Natural killer cell (primary cell): ENCODE measurements around the gene RIMKLA. TPM values are rescaled to one million over a fixed set of nuclear protein-coding genes. Genes with fewer than 3 reads are reported as not detected.

Experiments
- ATAC-seq, 3 donors: fragments of 150-1000 bp in 2 of 3; fragments of 200-7000 bp in 1 of 3; cut with Tn5 transposase; 1 replicate in 1 of 3; 2 replicates in 2 of 3; pipeline ENCODE4 v1.10.0; 2021; ENCODE audit warnings: mild to moderate bottlenecking in 2 of 3, moderate library complexity in 2 of 3
- DNase-seq, 2 donors: peaks; one replicate each; pipeline versions ENCODE4 v3.0.0 to v3.0.0-alpha.2; 2013 to 2021; ENCODE audit warnings: mixed read lengths in 1 of 2
- H3K27ac ChIP-seq: one replicate; pipeline ENCODE4 v1.5.1; 2013; ENCODE audit warnings: mild to moderate bottlenecking, low read length
- H3K27me3 ChIP-seq: one replicate; pipeline ENCODE4 v1.6.1; 2013; ENCODE audit warnings: low read length; ENCODE audit not compliant: control insufficient read depth, insufficient read depth
- H3K36me3 ChIP-seq: one replicate; pipeline ENCODE4 v1.6.1; 2013; ENCODE audit warnings: low read length; ENCODE audit not compliant: control insufficient read depth, insufficient read depth
- H3K4me1 ChIP-seq: one replicate; pipeline ENCODE4 v1.6.1; 2013; ENCODE audit warnings: low read length; ENCODE audit not compliant: control insufficient read depth, insufficient read depth
- H3K4me3 ChIP-seq: one replicate; pipeline ENCODE4 v1.5.1; 2013; ENCODE audit warnings: low read length
- H3K9me3 ChIP-seq: one replicate; pipeline ENCODE4 v1.6.1; 2013; ENCODE audit warnings: low read length; ENCODE audit not compliant: control insufficient read depth, insufficient read depth
- H3K27ac Mint-ChIP-seq, 2 donors: one replicate each; pipeline ENCODE4 v1.8.0; 2022; ENCODE audit warnings: mild to moderate bottlenecking in 2 of 2, mixed read lengths in 2 of 2, moderate library complexity in 1 of 2
- H3K27me3 Mint-ChIP-seq, 2 donors: one replicate each; pipeline ENCODE4 v1.8.0; 2022; ENCODE audit warnings: low read depth in 2 of 2, mixed read lengths in 2 of 2
- H3K36me3 Mint-ChIP-seq: one replicate; pipeline ENCODE4 v1.8.0; 2022; ENCODE audit warnings: mixed read lengths
- H3K4me1 Mint-ChIP-seq, 2 donors: one replicate each; pipeline ENCODE4 v1.8.0; 2022; ENCODE audit warnings: mixed read lengths in 2 of 2
- H3K4me3 Mint-ChIP-seq: one replicate; pipeline ENCODE4 v1.8.0; 2022; ENCODE audit warnings: mild to moderate bottlenecking, moderate library complexity, mixed read lengths
- H3K9me3 Mint-ChIP-seq, 2 donors: one replicate each; pipeline ENCODE4 v1.8.0; 2022; ENCODE audit warnings: mixed read lengths in 2 of 2
- CTCF ChIP-seq: fragments of 200-600 bp; IDR thresholded peaks from one replicate; pipeline ENCODE4 v1.8.0; 2022; ENCODE audit warnings: antibody characterized with exemption
- WGBS: methylation state at CpG from one replicate; pipeline ENCODE4 v1.1.7; 2013; ENCODE audit warnings: missing lambda C conversion rate; ENCODE audit not compliant: insufficient coverage; 5-methylcytosine and 5-hydroxymethylcytosine counted together
- intact Hi-C: fragments of 100-400 bp; cut with micrococcal nuclease; formaldehyde crosslinking; loops from one replicate; pipeline ENCODE4 v1.14.2; 2022
- total RNA-seq, 4 donors: library from RNA; stranded (reverse); fragments of 120-200 nt in 1 of 4; gene quantifications; one replicate each; pipeline versions ENCODE4 v1.2.3 to v1.2.4, GENCODE V29; 2013 to 2022

The RIMKLA gene
- total RNA-seq, 3 donors from 2014 or later (not counting 1 experiment from before 2014, with no cell fraction given): 0.13 to 0.45 (median 0.39) TPM

- no peak overlapping the region for H3K4me3 ChIP-seq
- H3K27ac ChIP-seq: no peak overlapping the region
- Mint-ChIP-seq H3K4me1 (peaks cover 31 to 42% of the 10 kb centered on the region in 2 donors), H3K36me3 (no peaks in the 10 kb centered on the region), H3K4me3 (no peak overlapping the region), H3K27me3 (no peaks in the 10 kb centered on the region), H3K9me3 (no peaks in the 10 kb centered on the region), H3K27ac (no peak overlapping the region)
- ATAC-seq (no peak), DNase-seq (no peak)
- H3K27me3 ChIP-seq: no peaks in the 10 kb centered on the region
- 95% methylated on average over 6 of the region's 6 CpGs for WGBS
- no peak for TF ChIP-seq CTCF
- H3K9me3 ChIP-seq: no peaks in the 10 kb centered on the region
- intact Hi-C loops: loop anchor here (5.0 kb wide), 1 partner anchor 160 kb away; no protein-coding TSS in a partner anchor
- no peaks in the 10 kb centered on the region for H3K36me3 ChIP-seq
- peaks cover 10% of the 10 kb centered on the region for H3K4me1 ChIP-seq
These were observed 43.6 kb upstream of the RIMKLA start for GRCh38 chr1:42336978-42337377.

DNA sequence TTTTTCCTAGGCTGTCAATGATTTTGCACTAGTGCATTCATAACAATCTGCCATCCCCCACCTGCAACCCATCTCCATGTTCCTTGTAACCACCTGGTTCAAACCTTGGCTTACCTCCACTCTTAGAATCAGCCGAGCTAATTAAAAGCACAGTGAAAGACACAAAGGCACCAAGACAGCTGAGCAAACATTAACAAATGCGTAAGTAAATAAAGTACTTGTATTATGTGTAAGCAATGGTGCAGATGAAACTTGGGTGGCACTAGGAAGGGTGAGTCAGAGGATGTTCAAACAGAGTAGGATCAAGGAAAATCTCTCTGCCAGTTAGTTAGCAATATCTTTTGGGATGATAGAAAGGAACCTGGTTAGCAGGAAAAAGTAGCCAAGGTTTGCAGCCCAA is 40.5 kb upstream of the RIMKLA start:
- Mint-ChIP-seq H3K4me1 (peaks cover 8 to 17% of the 10 kb centered on the region in 2 donors), H3K27ac (no peak overlapping the region), H3K27me3 (peaks cover 0 to 3% of the 10 kb centered on the region in 2 donors), H3K36me3 (no peaks in the 10 kb centered on the region), H3K4me3 (no peak overlapping the region), H3K9me3 (no peaks in the 10 kb centered on the region)
- Histone ChIP-seq H3K27ac (no peak overlapping the region), H3K9me3 (no peaks in the 10 kb centered on the region), H3K4me1 (peaks cover 6% of the 10 kb centered on the region), H3K27me3 (no peaks in the 10 kb centered on the region), H3K36me3 (no peaks in the 10 kb centered on the region), H3K4me3 (no peak overlapping the region)
- WGBS: 90% methylated on average over 2 of the region's 2 CpGs
- ATAC-seq (no peak), DNase-seq (no peak)
- intact Hi-C loops: no loop called here
- TF ChIP-seq CTCF: no peak

DNA sequence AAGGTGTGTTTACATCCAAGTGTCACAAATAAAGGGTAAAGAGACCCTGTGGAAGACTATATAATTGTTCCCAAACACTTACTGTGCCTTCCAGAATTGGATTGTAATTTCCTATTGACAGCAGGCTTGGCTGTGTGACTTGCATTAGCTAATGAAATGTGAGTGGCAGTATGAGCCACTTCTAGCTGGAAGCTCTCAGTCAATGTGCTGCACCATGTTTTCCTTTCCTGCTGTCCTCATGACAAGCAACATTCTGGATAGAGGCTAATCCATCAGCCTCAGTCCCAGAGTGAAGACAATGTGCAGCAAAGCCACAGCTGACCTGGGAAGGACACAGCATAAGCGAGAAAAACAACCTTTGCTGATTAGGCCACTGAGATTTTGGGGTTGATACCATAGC is 39.7 kb upstream of the RIMKLA start:
- Mint-ChIP-seq H3K9me3 (no peaks in the 10 kb centered on the region), H3K4me3 (no peak overlapping the region), H3K36me3 (no peaks in the 10 kb centered on the region), H3K4me1 (peaks cover 5 to 13% of the 10 kb centered on the region in 2 donors), H3K27me3 (peaks cover 2 to 11% of the 10 kb centered on the region in 2 donors), H3K27ac (no peak overlapping the region)
- Histone ChIP-seq H3K4me1 (no peaks in the 10 kb centered on the region), H3K27me3 (no peaks in the 10 kb centered on the region), H3K27ac (no peak overlapping the region), H3K4me3 (no peak overlapping the region), H3K36me3 (no peaks in the 10 kb centered on the region), H3K9me3 (no peaks in the 10 kb centered on the region)
- WGBS: 96% methylated on average over 1 of the region's 1 CpG
- no peak for TF ChIP-seq CTCF
- intact Hi-C loops: no loop called here
- ATAC-seq: no peak
- DNase-seq: no peak

DNA sequence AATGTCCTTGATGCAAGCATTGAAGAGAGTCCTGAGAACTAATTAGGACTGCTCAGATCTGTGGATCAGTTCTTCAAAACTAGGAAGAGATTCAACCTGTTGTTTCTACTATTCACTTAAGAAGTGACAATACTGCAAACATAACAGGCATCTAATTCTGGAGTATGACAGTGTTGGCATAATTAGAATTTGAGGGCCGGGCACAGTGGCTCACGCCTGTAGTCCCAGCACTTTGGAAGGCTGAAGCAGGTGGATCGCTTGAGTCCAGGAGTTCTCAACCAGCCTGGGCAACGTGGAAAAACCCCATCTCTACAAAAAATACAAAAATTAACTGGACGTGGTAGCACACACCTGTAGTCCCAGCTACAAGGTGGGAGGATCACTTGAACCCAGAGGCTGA is 37.5 kb upstream of the RIMKLA start:
- no peaks in the 10 kb centered on the region for H3K36me3 Mint-ChIP-seq
- 88% methylated on average over 5 of the region's 5 CpGs for WGBS
- intact Hi-C loops: no loop called here
- no peak for TF ChIP-seq CTCF
- peaks cover 6 to 27% of the 10 kb centered on the region in 2 donors for H3K27me3 Mint-ChIP-seq
- Histone ChIP-seq H3K27ac (no peak overlapping the region), H3K27me3 (no peaks in the 10 kb centered on the region), H3K36me3 (no peaks in the 10 kb centered on the region), H3K4me3 (no peak overlapping the region), H3K9me3 (no peaks in the 10 kb centered on the region), H3K4me1 (no peaks in the 10 kb centered on the region)
- H3K9me3 Mint-ChIP-seq: no peaks in the 10 kb centered on the region
- no peak overlapping the region for H3K4me3 Mint-ChIP-seq
- no peaks in the 10 kb centered on the region for H3K4me1 Mint-ChIP-seq
- ATAC-seq (no peak), DNase-seq (no peak)
- no peak overlapping the region for H3K27ac Mint-ChIP-seq
